ENCODE data around the gene EGLN2. TPM values are rescaled to one million over a fixed set of nuclear protein-coding genes. Genes with fewer than 3 reads are reported as not detected.

Gene EGLN2
- total and polyA plus RNA-seq, 9 of the 15 experiments (the other 6 are each of a cell fraction or from before 2014, with no cell fraction given), result 9.6 to 114 (median 71.0) TPM

- TF ChIP-seq U2AF2 (optimal IDR thresholded peaks at IDR 0.05; ENCODE audit: low read depth, low read length), result no peak
- peak; percentile 86 for TF ChIP-seq RB1 (IDR thresholded peaks at IDR 0.05; ENCODE audit: low read depth)
- no peak for TF ChIP-seq THRB (CRISPR knock-in tag; conservative IDR thresholded peaks at IDR 0.05)
- TF ChIP-seq CREM (IDR thresholded peaks at IDR 0.05; ENCODE audit: low read depth), result peak; percentile 89
- peak; percentile 74 to 80 for TF ChIP-seq NRF1 (conservative IDR thresholded peaks at IDR 0.05 in 1 of 2, IDR thresholded peaks at IDR 0.05 in 1 of 2)
- no peak for TF ChIP-seq DDX20 (tag; IDR thresholded peaks at IDR 0.05; ENCODE audit: low read depth)
- TF ChIP-seq SIX5 (IDR thresholded peaks at IDR 0.05; ENCODE audit: borderline replicate concordance in 1 of 2, insufficient read depth in 1 of 2, low read depth in 1 of 2, low read length in 2 of 2), result no peak
- no peak for TF ChIP-seq ERF (CRISPR knock-in tag; IDR thresholded peaks at IDR 0.05)
- TF ChIP-seq LEF1 (IDR thresholded peaks at IDR 0.05), result 0 out of 2 replicates have a peak, but pooled peaks have one; percentile 14
- no peak for TF ChIP-seq SMAD4 (CRISPR knock-in tag; conservative IDR thresholded peaks at IDR 0.05)
- no peak for TF ChIP-seq ZNF764 (CRISPR knock-in tag; IDR thresholded peaks at IDR 0.05; ENCODE audit: low read depth)
- peak; percentile 74 for TF ChIP-seq POLR2A (conservative IDR thresholded peaks at IDR 0.05)
- TF ChIP-seq E4F1 (CRISPR knock-in tag; IDR thresholded peaks at IDR 0.05; ENCODE audit: borderline replicate concordance), result no peak
- no peak for TF ChIP-seq HMG20A (CRISPR knock-in tag; conservative IDR thresholded peaks at IDR 0.05)
- TF ChIP-seq ZNF780A (CRISPR knock-in tag; IDR thresholded peaks at IDR 0.05), result no peak
- TF ChIP-seq MAFF (IDR thresholded peaks at IDR 0.05; ENCODE audit: low read length), result no peak
- TF ChIP-seq ASH1L (IDR thresholded peaks at IDR 0.05; ENCODE audit: borderline replicate concordance, low read depth, partially characterized antibody), result peak; percentile 98
- no peak for TF ChIP-seq DMBX1 (CRISPR knock-in tag; IDR thresholded peaks at IDR 0.05; ENCODE audit: borderline replicate concordance)
- peak; percentile 96 for TF ChIP-seq ELF2 (CRISPR knock-in tag; IDR thresholded peaks at IDR 0.05)
- TF ChIP-seq MAX (CRISPR knock-in tag; IDR thresholded peaks at IDR 0.05), result peak; percentile 39; the same call in 1 of the 2 replicates
- TF ChIP-seq BRCA1 (IDR thresholded peaks at IDR 0.05), result no peak
- TF ChIP-seq BRCA1 (CRISPR knock-in tag; IDR thresholded peaks at IDR 0.05), result no peak
- TF ChIP-seq ARHGAP35 (IDR thresholded peaks at IDR 0.05; ENCODE audit: partially characterized antibody), result no peak
- no peak for TF ChIP-seq ZBTB8A (IDR thresholded peaks at IDR 0.05; ENCODE audit: partially characterized antibody)
- no peak for TF ChIP-seq ZBTB2 (IDR thresholded peaks at IDR 0.05)
Observed at GRCh38 chr19:40777937-40778705, 20.9 kb upstream of the EGLN2 start, which contains the start of gene RAB4B (continued).

All from K562 (cell line).